Measurements from ENCODE around the gene ADIG. TPM values are rescaled to one million over a fixed set of nuclear protein-coding genes. Genes with fewer than 3 reads are reported as not detected.

ADIG gene
- total RNA-seq, 4 donors from 2014 or later = not detected

GRCh38 chr20:38563802-38564431 is 17.1 kb upstream of the ADIG start:
- WGBS, 2 donors (ENCODE audit: low coverage in 1 of 2) = 90 to 96% methylated on average over 3 to 6 of the region's 6 CpGs
- in situ Hi-C loops (cut with MboI; ENCODE audit: low pct_ligation_motif_present in 1 of 4, low pct_unique_long_range_greater_than_20kb in 1 of 4, low sequenced_read_pairs in 3 of 4) = no loop called here
- TF ChIP-seq CTCF (IDR thresholded peaks at IDR 0.05) (no peak), EP300 (IDR thresholded peaks at IDR 0.05; ENCODE audit: low read depth) (no peak), POLR2A (IDR thresholded peaks at IDR 0.05) (no peak), POLR2AphosphoS5 (IDR thresholded peaks at IDR 0.05) (no peak)
- H3K27me3 ChIP-seq = no peaks in the 10 kb centered on the region
- DNase-seq = no peak
- H3K4me1 ChIP-seq = no peaks in the 10 kb centered on the region
- H3K27ac ChIP-seq = no peak overlapping the region
- H3K9me3 ChIP-seq = no peaks in the 10 kb centered on the region
- intact Hi-C loops (cut with DNase I; ENCODE audit: low total_unique reads) = no loop called here
- H3K36me3 ChIP-seq = peaks cover 0 to 58% (median 21%) of the 10 kb centered on the region in 4 donors
- no peak overlapping the region for H3K4me3 ChIP-seq

- H3K4me1 ChIP-seq = no peaks in the 10 kb centered on the region
- no peaks in the 10 kb centered on the region for H3K27me3 ChIP-seq
- in situ Hi-C loops (cut with MboI; ENCODE audit: low pct_ligation_motif_present in 1 of 4, low pct_unique_long_range_greater_than_20kb in 1 of 4, low sequenced_read_pairs in 3 of 4) = no loop called here
- no peak overlapping the region for H3K4me3 ChIP-seq
- H3K36me3 ChIP-seq = peaks cover 0 to 58% (median 21%) of the 10 kb centered on the region in 4 donors
- 100% methylated on average over 1 of the region's 1 CpG for WGBS, 2 donors (ENCODE audit: low coverage in 1 of 2)
- H3K27ac ChIP-seq = no peak overlapping the region
- TF ChIP-seq EP300 (IDR thresholded peaks at IDR 0.05; ENCODE audit: low read depth) (no peak), POLR2A (IDR thresholded peaks at IDR 0.05) (no peak), CTCF (IDR thresholded peaks at IDR 0.05) (no peak)
- H3K9me3 ChIP-seq = no peaks in the 10 kb centered on the region
- no peak for DNase-seq
- intact Hi-C loops (cut with DNase I; ENCODE audit: low total_unique reads) = no loop called here
These were observed 16.3 kb upstream of the ADIG start for GRCh38 chr20:38564680-38565079.

- no peaks in the 10 kb centered on the region for H3K27me3 ChIP-seq
- H3K4me3 ChIP-seq = no peak overlapping the region
- TF ChIP-seq POLR2AphosphoS5 (IDR thresholded peaks at IDR 0.05) = no peak
- TF ChIP-seq POLR2A (IDR thresholded peaks at IDR 0.05) = no peak
- no peak for TF ChIP-seq CTCF (IDR thresholded peaks at IDR 0.05)
- TF ChIP-seq EP300 (IDR thresholded peaks at IDR 0.05; ENCODE audit: low read depth) = no peak
- 80 to 91% methylated on average over 3 to 6 of the region's 6 CpGs for WGBS, 2 donors (ENCODE audit: low coverage in 1 of 2)
- peaks cover 0 to 52% (median 22%) of the 10 kb centered on the region in 4 donors for H3K36me3 ChIP-seq
- H3K27ac ChIP-seq = no peak overlapping the region
- intact Hi-C loops (cut with DNase I; ENCODE audit: low total_unique reads) = no loop called here
- no peaks in the 10 kb centered on the region for H3K9me3 ChIP-seq
- DNase-seq = no peak
- H3K4me1 ChIP-seq = no peaks in the 10 kb centered on the region
- in situ Hi-C loops (cut with MboI; ENCODE audit: low pct_ligation_motif_present in 1 of 4, low pct_unique_long_range_greater_than_20kb in 1 of 4, low sequenced_read_pairs in 3 of 4) = no loop called here
These were observed 14.9 kb upstream of the ADIG start for GRCh38 chr20:38566036-38566598.

GRCh38 chr20:38569747-38570525 is 11.1 kb upstream of the ADIG start:
- Histone ChIP-seq H3K36me3 (peaks cover 0 to 72% (median 34%) of the 10 kb centered on the region in 4 donors), H3K27ac (no peak overlapping the region), H3K4me3 (no peak overlapping the region), H3K4me1 (no peaks in the 10 kb centered on the region), H3K9me3 (no peaks in the 10 kb centered on the region), H3K27me3 (no peaks in the 10 kb centered on the region)
- in situ Hi-C loops (cut with MboI; ENCODE audit: low pct_ligation_motif_present in 1 of 4, low pct_unique_long_range_greater_than_20kb in 1 of 4, low sequenced_read_pairs in 3 of 4) (no loop called here), intact Hi-C loops (cut with DNase I; ENCODE audit: low total_unique reads) (no loop called here)
- TF ChIP-seq EP300 (IDR thresholded peaks at IDR 0.05; ENCODE audit: low read depth) (no peak), CTCF (IDR thresholded peaks at IDR 0.05) (no peak), POLR2A (IDR thresholded peaks at IDR 0.05) (no peak), POLR2AphosphoS5 (IDR thresholded peaks at IDR 0.05) (no peak)
- WGBS, 2 donors (ENCODE audit: low coverage in 1 of 2) = 67 to 77% methylated on average over 1 to 5 of the region's 5 CpGs
- DNase-seq = no peak
